ENCODE data around the gene KRTAP6-2. TPM values are rescaled to one million over a fixed set of nuclear protein-coding genes. Genes with fewer than 3 reads are reported as not detected.

KRTAP6-2 gene
- total and polyA plus RNA-seq, 2 of the 13 experiments (the other 11 are each of a cell fraction or from before 2014, with no cell fraction given), result not detected

GRCh38 chr21:30634906-30635305, 36.2 kb upstream of the KRTAP6-2 start, which contains the start of gene KRTAP20-2 (continued):
- no peak for TF ChIP-seq KDM2A (CRISPR knock-in tag; IDR thresholded peaks at IDR 0.05; ENCODE audit: borderline replicate concordance, low read depth)
- TF ChIP-seq ZNF501 (CRISPR knock-in tag; IDR thresholded peaks at IDR 0.05), result no peak
- TF ChIP-seq ZNF335 (CRISPR knock-in tag; IDR thresholded peaks at IDR 0.05), result no peak
- no peak for TF ChIP-seq ZNF460 (CRISPR knock-in tag; IDR thresholded peaks at IDR 0.05; ENCODE audit: borderline replicate concordance)
- TF ChIP-seq ZFX (CRISPR knock-in tag; IDR thresholded peaks at IDR 0.05; ENCODE audit: low read depth), result no peak
- TF ChIP-seq RXRB (CRISPR knock-in tag; IDR thresholded peaks at IDR 0.05; ENCODE audit: borderline replicate concordance), result no peak
- TF ChIP-seq SUZ12 (IDR thresholded peaks at IDR 0.05; ENCODE audit: low read depth, low read length), result no peak
- TF ChIP-seq PAWR (CRISPR knock-in tag; IDR thresholded peaks at IDR 0.05; ENCODE audit: borderline replicate concordance), result no peak

- Histone ChIP-seq H3K9me3 (ENCODE audit: low read length) (peaks cover 87% of the 10 kb centered on the region), H2AFZ (ENCODE audit: low read length) (no peak overlapping the region), H3K27me3 (ENCODE audit: control insufficient read depth in 1 of 2, insufficient read depth in 2 of 2, low read length in 2 of 2) (no peaks in the 10 kb centered on the region), H3K9ac (ENCODE audit: insufficient read depth, low read depth, low read length) (no peak overlapping the region), H3K27ac (ENCODE audit: extremely low read length, insufficient read depth, low read length) (no peak overlapping the region), H3K4me1 (ENCODE audit: insufficient read depth, low read length) (no peaks in the 10 kb centered on the region), H4K20me1 (ENCODE audit: insufficient read depth, low read length) (no peaks in the 10 kb centered on the region), H3K79me2 (ENCODE audit: insufficient read depth, low read length) (no peaks in the 10 kb centered on the region), H3K36me3 (replicated peaks in 1 of 2; ENCODE audit: control insufficient read depth in 1 of 2, insufficient read depth in 2 of 2, low read length in 2 of 2) (no peaks in the 10 kb centered on the region), H3K4me3 (replicated peaks in 1 of 3; ENCODE audit: insufficient read depth in 1 of 3, low read depth in 2 of 3, low read length in 3 of 3) (no peak overlapping the region), H3K4me2 (ENCODE audit: low read depth, low read length) (no peak overlapping the region)
- DNase-seq (ENCODE audit: low spot score) (no peak), ATAC-seq (no peak), FAIRE-seq (no peak)
- BruUV-seq (replicated peaks), result no TSS peak
- ChIA-PET CTCF (ENCODE audit: low intra/inter-chr PET ratio, low total read pairs) (no interaction called here), POLR2A (no interaction called here)
- intact Hi-C loops (cut with micrococcal nuclease; ENCODE audit: unreplicated experiment) (no loop called here), in situ Hi-C loops (cut with HindIII; ENCODE audit: extremely low pct_ligation_motif_present, low pct_unique_long_range_greater_than_20kb) (no loop called here)
- WGBS (ENCODE audit: low lambda C conversion rate), result 0% methylated on average over 1 of the region's 1 CpG
- TF ChIP-seq FOXA1 (IDR thresholded peaks at IDR 0.05) (no peak), FOXA1 (CRISPR knock-in tag; IDR thresholded peaks at IDR 0.05) (no peak), HOXD1 (CRISPR knock-in tag; IDR thresholded peaks at IDR 0.05) (no peak), KLF12 (CRISPR knock-in tag; IDR thresholded peaks at IDR 0.05; ENCODE audit: borderline replicate concordance) (no peak), FOXM1 (CRISPR knock-in tag; IDR thresholded peaks at IDR 0.05) (no peak), BCL6 (CRISPR knock-in tag; IDR thresholded peaks at IDR 0.05) (no peak), MXD1 (CRISPR knock-in tag; IDR thresholded peaks at IDR 0.05) (no peak), RXRA (CRISPR knock-in tag; IDR thresholded peaks at IDR 0.05) (no peak), ZNF574 (CRISPR knock-in tag; IDR thresholded peaks at IDR 0.05) (no peak), SP2 (CRISPR knock-in tag; IDR thresholded peaks at IDR 0.05) (no peak)
- TF ChIP-seq, protein P1, sequence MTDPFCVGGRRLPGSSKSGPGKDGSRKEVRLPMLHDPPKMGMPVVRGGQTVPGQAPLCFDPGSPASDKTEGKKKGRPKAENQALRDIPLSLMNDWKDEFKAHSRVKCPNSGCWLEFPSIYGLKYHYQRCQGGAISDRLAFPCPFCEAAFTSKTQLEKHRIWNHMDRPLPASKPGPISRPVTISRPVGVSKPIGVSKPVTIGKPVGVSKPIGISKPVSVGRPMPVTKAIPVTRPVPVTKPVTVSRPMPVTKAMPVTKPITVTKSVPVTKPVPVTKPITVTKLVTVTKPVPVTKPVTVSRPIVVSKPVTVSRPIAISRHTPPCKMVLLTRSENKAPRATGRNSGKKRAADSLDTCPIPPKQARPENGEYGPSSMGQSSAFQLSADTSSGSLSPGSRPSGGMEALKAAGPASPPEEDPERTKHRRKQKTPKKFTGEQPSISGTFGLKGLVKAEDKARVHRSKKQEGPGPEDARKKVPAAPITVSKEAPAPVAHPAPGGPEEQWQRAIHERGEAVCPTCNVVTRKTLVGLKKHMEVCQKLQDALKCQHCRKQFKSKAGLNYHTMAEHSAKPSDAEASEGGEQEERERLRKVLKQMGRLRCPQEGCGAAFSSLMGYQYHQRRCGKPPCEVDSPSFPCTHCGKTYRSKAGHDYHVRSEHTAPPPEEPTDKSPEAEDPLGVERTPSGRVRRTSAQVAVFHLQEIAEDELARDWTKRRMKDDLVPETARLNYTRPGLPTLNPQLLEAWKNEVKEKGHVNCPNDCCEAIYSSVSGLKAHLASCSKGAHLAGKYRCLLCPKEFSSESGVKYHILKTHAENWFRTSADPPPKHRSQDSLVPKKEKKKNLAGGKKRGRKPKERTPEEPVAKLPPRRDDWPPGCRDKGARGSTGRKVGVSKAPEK (CRISPR knock-in tag; IDR thresholded peaks at IDR 0.05; ENCODE audit: borderline replicate concordance), result no peak
- TF ChIP-seq, protein P2, sequence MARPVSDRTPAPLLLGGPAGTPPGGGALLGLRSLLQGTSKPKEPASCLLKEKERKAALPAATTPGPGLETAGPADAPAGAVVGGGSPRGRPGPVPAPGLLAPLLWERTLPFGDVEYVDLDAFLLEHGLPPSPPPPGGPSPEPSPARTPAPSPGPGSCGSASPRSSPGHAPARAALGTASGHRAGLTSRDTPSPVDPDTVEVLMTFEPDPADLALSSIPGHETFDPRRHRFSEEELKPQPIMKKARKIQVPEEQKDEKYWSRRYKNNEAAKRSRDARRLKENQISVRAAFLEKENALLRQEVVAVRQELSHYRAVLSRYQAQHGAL (CRISPR knock-in tag; IDR thresholded peaks at IDR 0.05; ENCODE audit: not compliant biosample characterization), result no peak
Observed at GRCh38 chr21:30629200-30629599, 30.5 kb upstream of the KRTAP6-2 start.

Data from HepG2 (cell line).